K562 (cell line): ENCODE results near the gene ZSWIM8. TPM values are rescaled to one million over a fixed set of nuclear protein-coding genes. Genes with fewer than 3 reads are reported as not detected.

Source experiments
- CBFB ChIP-seq: sonication (generic); formaldehyde crosslinking; IDR thresholded peaks from 2 replicates; pipeline ENCODE4 v1.4.0; 2020; ENCODE audit warnings: mild to moderate bottlenecking, missing genetic modification reagents
- CBX8 ChIP-seq: fragments of 200-600 bp; sonication (generic); IDR thresholded peaks from 2 replicates; pipeline ENCODE4 v1.6.1; 2012; ENCODE audit warnings: borderline replicate concordance, mixed run types, low read depth, mild to moderate bottlenecking, moderate library complexity, mixed read lengths, low read length, control low read depth, inconsistent platforms; ENCODE audit not compliant: poor library complexity, severe bottlenecking; ENCODE audit errors: extremely low read depth
- CHCHD3 ChIP-seq: fragments of 250-450 bp; sonication (Bioruptor Pico); IDR thresholded peaks from 2 replicates; pipeline ENCODE4 v2.1.2; 2022; ENCODE audit warnings: mild to moderate bottlenecking
- FOXJ2 ChIP-seq: fragments of 200-800 bp; sonication (Bioruptor generic); IDR thresholded peaks from 2 replicates; pipeline ENCODE4 v1.6.1; 2016; ENCODE audit warnings: missing genetic modification characterization, missing compliant biosample characterization
- FOXK2 ChIP-seq, 2 experiments: fragments of 450-650 bp; IDR thresholded peaks in 1 of 2; conservative IDR thresholded peaks in 1 of 2; 2 replicates each; pipeline ENCODE4 v1.6.1; 2016; ENCODE audit warnings: low read depth in 2 of 2, mild to moderate bottlenecking in 1 of 2
- KLF1 ChIP-seq: fragments of 450-650 bp; IDR thresholded peaks from 2 replicates; pipeline ENCODE4 v1.6.1; 2016; ENCODE audit warnings: missing genetic modification characterization, missing compliant biosample characterization
- MAZ ChIP-seq, 2 experiments: fragments of 450-650 bp in 1 of 2; sonication (generic) in 1 of 2; formaldehyde crosslinking; IDR thresholded peaks in 1 of 2; conservative IDR thresholded peaks in 1 of 2; 2 replicates each; pipeline versions ENCODE4 v1.4.0 to v1.5.0; 2020; ENCODE audit warnings: mild to moderate bottlenecking in 1 of 2, missing genetic modification reagents in 1 of 2
- SMARCE1 ChIP-seq: fragments of 450-650 bp; IDR thresholded peaks from 2 replicates; pipeline ENCODE4 v1.7.1; 2016; ENCODE audit warnings: mild to moderate bottlenecking
- TRIM28 ChIP-seq: fragments of 450-650 bp; IDR thresholded peaks from 2 replicates; pipeline ENCODE4 v1.6.1; 2017
- YBX1 ChIP-seq: fragments of 450-650 bp; IDR thresholded peaks from 2 replicates; pipeline ENCODE4 v1.7.1; 2016; ENCODE audit warnings: mild to moderate bottlenecking
- ZEB2 ChIP-seq: fragments of 450-650 bp; IDR thresholded peaks from 2 replicates; pipeline ENCODE4 v1.6.1; 2016
- ZFP1 ChIP-seq: fragments of 450-650 bp; formaldehyde crosslinking; IDR thresholded peaks from 2 replicates; pipeline ENCODE4 v1.4.0; 2020; ENCODE audit warnings: mild to moderate bottlenecking, mixed read lengths
- polyA plus RNA-seq, 8 experiments: library from polyadenylated mRNA; depleted of rRNA in 4 of 8; stranded (reverse) in 5 of 8; unstranded in 3 of 8; fragments of >200 nt; fragmentation: Nextera tagmentation in 2 of 8; fragmentation: Illumina TruSeq in 1 of 8; extraction: Ambion mirVana in 2 of 8; extraction: Trizol in 1 of 8; gene quantifications; 2 replicates each; pipeline versions ENCODE4 v1.2.1 to v1.2.3, GENCODE V29; 2011 to 2014; ENCODE audit warnings: inconsistent platforms in 1 of 8, missing spikeins in 1 of 8
- total RNA-seq, 7 experiments: library from RNA; depleted of rRNA in 6 of 7; stranded (reverse); fragments of >200 nt in 6 of 7; fragmentation: Illumina TruSeq in 2 of 7; extraction: Trizol in 2 of 7; gene quantifications; 2 replicates each; pipeline versions ENCODE4 v1.2.1 to v1.2.3, GENCODE V29; 2011 to 2021; ENCODE audit warnings: low replicate concordance in 1 of 7
- TF ChIP-seq, protein P1 (sequence below): fragments of 450-650 bp; IDR thresholded peaks from 2 replicates; pipeline ENCODE4 v1.6.1; 2016; ENCODE audit warnings: mild to moderate bottlenecking
- TF ChIP-seq, protein P2 (sequence below): fragments of 450-650 bp; formaldehyde crosslinking; IDR thresholded peaks from 2 replicates; pipeline ENCODE4 v1.4.0; 2020; ENCODE audit warnings: mild to moderate bottlenecking, moderate library complexity
- TF ChIP-seq, protein P3 (sequence below), 3 experiments: IDR thresholded peaks in 2 of 3; conservative IDR thresholded peaks in 1 of 3; 2 replicates each; pipeline ENCODE4 v1.5.1; 2011 to 2012; ENCODE audit warnings: low read length in 3 of 3, mild to moderate bottlenecking in 3 of 3, control low read depth in 2 of 3, improper control_type of control experiment in 1 of 3, inconsistent platforms in 1 of 3, low read depth in 1 of 3, mixed read lengths in 1 of 3, moderate library complexity in 1 of 3; ENCODE audit not compliant: insufficient read depth in 2 of 3
- TF ChIP-seq, protein P4 (sequence below): fragments of 250-450 bp; sonication (Bioruptor Pico); IDR thresholded peaks from 2 replicates; pipeline ENCODE4 v1.4.0; 2020; ENCODE audit warnings: mild to moderate bottlenecking, moderate library complexity, borderline replicate concordance
- TF ChIP-seq, protein P5 (sequence below): sonication (generic); formaldehyde crosslinking; IDR thresholded peaks from 2 replicates; pipeline ENCODE4 v1.8.0; 2022; ENCODE audit warnings: missing genetic modification reagents, mild to moderate bottlenecking, moderate library complexity, borderline replicate concordance

ZSWIM8 gene
- total and polyA plus RNA-seq, 9 of the 15 experiments (the other 6 are each of a cell fraction or from before 2014, with no cell fraction given) = 5.6 to 47.8 (median 26.7) TPM

DNA sequence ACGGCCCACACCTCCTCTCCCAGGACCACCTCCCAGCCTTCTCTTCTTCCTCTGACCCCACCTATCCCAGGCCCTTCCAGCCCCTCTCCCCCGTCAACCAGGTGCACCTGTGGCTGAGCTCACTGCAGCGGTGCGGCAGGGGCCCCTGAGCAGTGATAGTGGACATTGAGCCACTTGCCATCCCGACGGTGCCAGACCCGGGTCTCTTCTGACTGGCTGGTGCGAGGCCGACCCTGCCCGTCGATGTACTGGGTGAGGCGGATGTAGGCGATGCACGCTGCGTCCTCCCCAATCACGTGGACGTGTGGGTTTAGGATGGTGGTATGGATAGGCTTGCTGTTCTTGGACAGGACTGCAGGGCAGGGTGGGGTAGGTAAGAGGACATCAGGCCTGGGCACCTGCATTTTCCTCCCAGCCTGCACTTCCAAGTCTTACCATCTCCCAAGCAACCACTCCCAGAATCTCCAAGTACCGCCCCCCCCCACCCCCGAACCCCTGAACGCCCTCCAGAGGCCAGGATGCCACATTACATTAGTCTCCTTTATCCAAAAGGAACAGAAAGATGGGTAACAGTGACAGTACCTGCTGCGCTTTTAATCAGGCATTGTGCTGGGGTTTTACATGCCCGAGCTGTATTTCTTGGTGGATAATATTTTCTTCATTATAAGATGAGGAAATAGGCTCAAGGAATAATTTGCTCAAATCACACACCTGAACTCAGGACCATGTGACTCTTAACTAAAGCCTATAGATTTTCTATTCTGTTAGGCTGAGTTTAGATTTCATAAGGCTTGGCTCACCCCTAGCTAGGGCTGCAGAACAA, 29.7 kb downstream of the ZSWIM8 start (continued):
- TF ChIP-seq MAZ (CRISPR knock-in tag; conservative IDR thresholded peaks at IDR 0.05 in 1 of 2, IDR thresholded peaks at IDR 0.05 in 1 of 2) (0 out of 4 replicates have a peak, but pooled peaks of 1 of the 2 experiments have one; percentile 37), CHCHD3 (CRISPR knock-in tag) (no peak), ZFP1 (no peak), FOXK2 (conservative IDR thresholded peaks at IDR 0.05 in 1 of 2, IDR thresholded peaks at IDR 0.05 in 1 of 2; ENCODE audit: low read depth in 2 of 2) (no peak), SMARCE1 (no peak), CBFB (peak; percentile 51; the same call in 1 of the 2 replicates), CBX8 (no peak), FOXJ2 (tag) (no peak), KLF1 (no peak), YBX1 (no peak), ZEB2 (no peak), TRIM28 (no peak)
- TF ChIP-seq, protein P1, sequence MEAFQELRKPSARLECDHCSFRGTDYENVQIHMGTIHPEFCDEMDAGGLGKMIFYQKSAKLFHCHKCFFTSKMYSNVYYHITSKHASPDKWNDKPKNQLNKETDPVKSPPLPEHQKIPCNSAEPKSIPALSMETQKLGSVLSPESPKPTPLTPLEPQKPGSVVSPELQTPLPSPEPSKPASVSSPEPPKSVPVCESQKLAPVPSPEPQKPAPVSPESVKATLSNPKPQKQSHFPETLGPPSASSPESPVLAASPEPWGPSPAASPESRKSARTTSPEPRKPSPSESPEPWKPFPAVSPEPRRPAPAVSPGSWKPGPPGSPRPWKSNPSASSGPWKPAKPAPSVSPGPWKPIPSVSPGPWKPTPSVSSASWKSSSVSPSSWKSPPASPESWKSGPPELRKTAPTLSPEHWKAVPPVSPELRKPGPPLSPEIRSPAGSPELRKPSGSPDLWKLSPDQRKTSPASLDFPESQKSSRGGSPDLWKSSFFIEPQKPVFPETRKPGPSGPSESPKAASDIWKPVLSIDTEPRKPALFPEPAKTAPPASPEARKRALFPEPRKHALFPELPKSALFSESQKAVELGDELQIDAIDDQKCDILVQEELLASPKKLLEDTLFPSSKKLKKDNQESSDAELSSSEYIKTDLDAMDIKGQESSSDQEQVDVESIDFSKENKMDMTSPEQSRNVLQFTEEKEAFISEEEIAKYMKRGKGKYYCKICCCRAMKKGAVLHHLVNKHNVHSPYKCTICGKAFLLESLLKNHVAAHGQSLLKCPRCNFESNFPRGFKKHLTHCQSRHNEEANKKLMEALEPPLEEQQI = no peak
- TF ChIP-seq, protein P2, sequence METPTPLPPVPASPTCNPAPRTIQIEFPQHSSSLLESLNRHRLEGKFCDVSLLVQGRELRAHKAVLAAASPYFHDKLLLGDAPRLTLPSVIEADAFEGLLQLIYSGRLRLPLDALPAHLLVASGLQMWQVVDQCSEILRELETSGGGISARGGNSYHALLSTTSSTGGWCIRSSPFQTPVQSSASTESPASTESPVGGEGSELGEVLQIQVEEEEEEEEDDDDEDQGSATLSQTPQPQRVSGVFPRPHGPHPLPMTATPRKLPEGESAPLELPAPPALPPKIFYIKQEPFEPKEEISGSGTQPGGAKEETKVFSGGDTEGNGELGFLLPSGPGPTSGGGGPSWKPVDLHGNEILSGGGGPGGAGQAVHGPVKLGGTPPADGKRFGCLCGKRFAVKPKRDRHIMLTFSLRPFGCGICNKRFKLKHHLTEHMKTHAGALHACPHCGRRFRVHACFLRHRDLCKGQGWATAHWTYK (CRISPR knock-in tag) = no peak
- TF ChIP-seq, protein P3, sequence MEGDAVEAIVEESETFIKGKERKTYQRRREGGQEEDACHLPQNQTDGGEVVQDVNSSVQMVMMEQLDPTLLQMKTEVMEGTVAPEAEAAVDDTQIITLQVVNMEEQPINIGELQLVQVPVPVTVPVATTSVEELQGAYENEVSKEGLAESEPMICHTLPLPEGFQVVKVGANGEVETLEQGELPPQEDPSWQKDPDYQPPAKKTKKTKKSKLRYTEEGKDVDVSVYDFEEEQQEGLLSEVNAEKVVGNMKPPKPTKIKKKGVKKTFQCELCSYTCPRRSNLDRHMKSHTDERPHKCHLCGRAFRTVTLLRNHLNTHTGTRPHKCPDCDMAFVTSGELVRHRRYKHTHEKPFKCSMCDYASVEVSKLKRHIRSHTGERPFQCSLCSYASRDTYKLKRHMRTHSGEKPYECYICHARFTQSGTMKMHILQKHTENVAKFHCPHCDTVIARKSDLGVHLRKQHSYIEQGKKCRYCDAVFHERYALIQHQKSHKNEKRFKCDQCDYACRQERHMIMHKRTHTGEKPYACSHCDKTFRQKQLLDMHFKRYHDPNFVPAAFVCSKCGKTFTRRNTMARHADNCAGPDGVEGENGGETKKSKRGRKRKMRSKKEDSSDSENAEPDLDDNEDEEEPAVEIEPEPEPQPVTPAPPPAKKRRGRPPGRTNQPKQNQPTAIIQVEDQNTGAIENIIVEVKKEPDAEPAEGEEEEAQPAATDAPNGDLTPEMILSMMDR (IDR thresholded peaks at IDR 0.05 in 2 of 3, conservative IDR thresholded peaks at IDR 0.05 in 1 of 3; ENCODE audit: insufficient read depth in 2 of 3, low read depth in 1 of 3, low read length in 3 of 3) = peak; percentile 50 to 70 (median 52); a peak in 5 of 6 replicates
- TF ChIP-seq, protein P4, sequence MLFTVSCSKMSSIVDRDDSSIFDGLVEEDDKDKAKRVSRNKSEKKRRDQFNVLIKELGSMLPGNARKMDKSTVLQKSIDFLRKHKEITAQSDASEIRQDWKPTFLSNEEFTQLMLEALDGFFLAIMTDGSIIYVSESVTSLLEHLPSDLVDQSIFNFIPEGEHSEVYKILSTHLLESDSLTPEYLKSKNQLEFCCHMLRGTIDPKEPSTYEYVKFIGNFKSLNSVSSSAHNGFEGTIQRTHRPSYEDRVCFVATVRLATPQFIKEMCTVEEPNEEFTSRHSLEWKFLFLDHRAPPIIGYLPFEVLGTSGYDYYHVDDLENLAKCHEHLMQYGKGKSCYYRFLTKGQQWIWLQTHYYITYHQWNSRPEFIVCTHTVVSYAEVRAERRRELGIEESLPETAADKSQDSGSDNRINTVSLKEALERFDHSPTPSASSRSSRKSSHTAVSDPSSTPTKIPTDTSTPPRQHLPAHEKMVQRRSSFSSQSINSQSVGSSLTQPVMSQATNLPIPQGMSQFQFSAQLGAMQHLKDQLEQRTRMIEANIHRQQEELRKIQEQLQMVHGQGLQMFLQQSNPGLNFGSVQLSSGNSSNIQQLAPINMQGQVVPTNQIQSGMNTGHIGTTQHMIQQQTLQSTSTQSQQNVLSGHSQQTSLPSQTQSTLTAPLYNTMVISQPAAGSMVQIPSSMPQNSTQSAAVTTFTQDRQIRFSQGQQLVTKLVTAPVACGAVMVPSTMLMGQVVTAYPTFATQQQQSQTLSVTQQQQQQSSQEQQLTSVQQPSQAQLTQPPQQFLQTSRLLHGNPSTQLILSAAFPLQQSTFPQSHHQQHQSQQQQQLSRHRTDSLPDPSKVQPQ (CRISPR knock-in tag) = no peak
- TF ChIP-seq, protein P5, sequence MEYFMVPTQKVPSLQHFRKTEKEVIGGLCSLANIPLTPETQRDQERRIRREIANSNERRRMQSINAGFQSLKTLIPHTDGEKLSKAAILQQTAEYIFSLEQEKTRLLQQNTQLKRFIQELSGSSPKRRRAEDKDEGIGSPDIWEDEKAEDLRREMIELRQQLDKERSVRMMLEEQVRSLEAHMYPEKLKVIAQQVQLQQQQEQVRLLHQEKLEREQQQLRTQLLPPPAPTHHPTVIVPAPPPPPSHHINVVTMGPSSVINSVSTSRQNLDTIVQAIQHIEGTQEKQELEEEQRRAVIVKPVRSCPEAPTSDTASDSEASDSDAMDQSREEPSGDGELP (CRISPR knock-in tag) = 0 out of 2 replicates have a peak, but pooled peaks have one; percentile 15
